Measurements from ENCODE around the gene RELN. TPM values are rescaled to one million over a fixed set of nuclear protein-coding genes. Genes with fewer than 3 reads are reported as not detected.

RELN gene
- total and polyA plus RNA-seq, 2 experiments from 2014 or later, result 3.9 to 22.0 TPM

GRCh38 chr7:103937680-103938079, 51.8 kb downstream of the RELN start:
- Histone ChIP-seq H3K4me3 (no peak overlapping the region), H4K20me1 (ENCODE audit: insufficient read depth, poor library complexity, severe bottlenecking) (no peaks in the 10 kb centered on the region), H2AFZ (no peak overlapping the region), H3K79me2 (no peaks in the 10 kb centered on the region), H3K9me2 (replicated peaks; ENCODE audit: insufficient read depth) (no peaks in the 10 kb centered on the region), H3K4me2 (no peak overlapping the region), H3K4me1 (ENCODE audit: insufficient read depth) (no peaks in the 10 kb centered on the region), H3K27me3 (no peaks in the 10 kb centered on the region), H3K36me3 (replicated peaks; ENCODE audit: insufficient read depth, low read depth) (no peaks in the 10 kb centered on the region), H3K27ac (no peak overlapping the region), H3K9me3 (ENCODE audit: low read depth) (no peaks in the 10 kb centered on the region)
- TF ChIP-seq EZH2 (IDR thresholded peaks at IDR 0.05; ENCODE audit: borderline replicate concordance) (no peak), EZH2phosphoT487 (IDR thresholded peaks at IDR 0.05; ENCODE audit: low read depth, severe bottlenecking, unreplicated experiment) (no peak)
- TF ChIP-seq, protein P1, sequence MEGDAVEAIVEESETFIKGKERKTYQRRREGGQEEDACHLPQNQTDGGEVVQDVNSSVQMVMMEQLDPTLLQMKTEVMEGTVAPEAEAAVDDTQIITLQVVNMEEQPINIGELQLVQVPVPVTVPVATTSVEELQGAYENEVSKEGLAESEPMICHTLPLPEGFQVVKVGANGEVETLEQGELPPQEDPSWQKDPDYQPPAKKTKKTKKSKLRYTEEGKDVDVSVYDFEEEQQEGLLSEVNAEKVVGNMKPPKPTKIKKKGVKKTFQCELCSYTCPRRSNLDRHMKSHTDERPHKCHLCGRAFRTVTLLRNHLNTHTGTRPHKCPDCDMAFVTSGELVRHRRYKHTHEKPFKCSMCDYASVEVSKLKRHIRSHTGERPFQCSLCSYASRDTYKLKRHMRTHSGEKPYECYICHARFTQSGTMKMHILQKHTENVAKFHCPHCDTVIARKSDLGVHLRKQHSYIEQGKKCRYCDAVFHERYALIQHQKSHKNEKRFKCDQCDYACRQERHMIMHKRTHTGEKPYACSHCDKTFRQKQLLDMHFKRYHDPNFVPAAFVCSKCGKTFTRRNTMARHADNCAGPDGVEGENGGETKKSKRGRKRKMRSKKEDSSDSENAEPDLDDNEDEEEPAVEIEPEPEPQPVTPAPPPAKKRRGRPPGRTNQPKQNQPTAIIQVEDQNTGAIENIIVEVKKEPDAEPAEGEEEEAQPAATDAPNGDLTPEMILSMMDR (IDR thresholded peaks at IDR 0.05; ENCODE audit: poor library complexity), result no peak
- WGBS (ENCODE audit: low lambda C conversion rate, missing lambda C conversion rate), result 93% methylated on average over 3 of the region's 3 CpGs
- DNase-seq (ENCODE audit: low spot score), result no peak

GRCh38 chr7:103936558-103936957, 52.9 kb downstream of the RELN start:
- DNase-seq (ENCODE audit: low spot score), result no peak
- Histone ChIP-seq H3K4me2 (no peak overlapping the region), H3K27ac (no peak overlapping the region), H3K79me2 (no peaks in the 10 kb centered on the region), H2AFZ (no peak overlapping the region), H3K9me3 (ENCODE audit: low read depth) (no peaks in the 10 kb centered on the region), H3K27me3 (no peaks in the 10 kb centered on the region), H3K4me3 (no peak overlapping the region), H3K4me1 (ENCODE audit: insufficient read depth) (no peaks in the 10 kb centered on the region), H3K9me2 (replicated peaks; ENCODE audit: insufficient read depth) (no peaks in the 10 kb centered on the region), H3K36me3 (replicated peaks; ENCODE audit: insufficient read depth, low read depth) (no peaks in the 10 kb centered on the region), H4K20me1 (ENCODE audit: insufficient read depth, poor library complexity, severe bottlenecking) (no peaks in the 10 kb centered on the region)
- TF ChIP-seq EZH2phosphoT487 (IDR thresholded peaks at IDR 0.05; ENCODE audit: low read depth, severe bottlenecking, unreplicated experiment), result no peak
- no peak for TF ChIP-seq EZH2 (IDR thresholded peaks at IDR 0.05; ENCODE audit: borderline replicate concordance)
- TF ChIP-seq, protein P1 (IDR thresholded peaks at IDR 0.05; ENCODE audit: poor library complexity), result no peak
- 69% methylated on average over 2 of the region's 2 CpGs for WGBS (ENCODE audit: low lambda C conversion rate, missing lambda C conversion rate)

DNA sequence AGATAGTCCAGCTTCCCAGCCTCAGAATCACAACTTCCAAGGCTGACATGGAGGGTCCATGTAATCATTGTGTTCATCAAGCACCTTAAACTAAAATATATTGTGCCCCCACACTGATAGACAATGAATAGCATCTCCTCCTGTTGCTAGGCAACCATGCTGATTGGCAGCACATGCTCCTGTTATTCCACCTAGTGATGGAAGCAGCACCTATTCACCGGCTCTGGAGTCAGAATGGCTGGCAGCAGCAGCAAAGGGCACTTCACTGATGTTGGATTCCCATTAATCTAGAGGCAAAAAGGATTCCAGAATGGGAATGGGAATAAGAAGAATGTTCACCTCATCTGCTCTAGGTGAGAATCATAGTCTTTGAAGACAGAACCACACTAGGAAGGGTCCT, 55.0 kb downstream of the RELN start:
- no peaks in the 10 kb centered on the region for H3K9me3 ChIP-seq (ENCODE audit: low read depth)
- no peaks in the 10 kb centered on the region for H3K36me3 ChIP-seq (replicated peaks; ENCODE audit: insufficient read depth, low read depth)
- no peaks in the 10 kb centered on the region for H3K4me1 ChIP-seq (ENCODE audit: insufficient read depth)
- no peak for TF ChIP-seq EZH2phosphoT487 (IDR thresholded peaks at IDR 0.05; ENCODE audit: low read depth, severe bottlenecking, unreplicated experiment)
- no peak for TF ChIP-seq EZH2 (IDR thresholded peaks at IDR 0.05; ENCODE audit: borderline replicate concordance)
- TF ChIP-seq, protein P1 (IDR thresholded peaks at IDR 0.05; ENCODE audit: poor library complexity), result no peak
- no peaks in the 10 kb centered on the region for H3K9me2 ChIP-seq (replicated peaks; ENCODE audit: insufficient read depth)
- H3K27ac ChIP-seq, result no peak overlapping the region
- no peak overlapping the region for H3K4me2 ChIP-seq
- H3K27me3 ChIP-seq, result no peaks in the 10 kb centered on the region
- no peak overlapping the region for H3K4me3 ChIP-seq
- H4K20me1 ChIP-seq (ENCODE audit: insufficient read depth, poor library complexity, severe bottlenecking), result no peaks in the 10 kb centered on the region
- no peak overlapping the region for H2AFZ ChIP-seq
- WGBS (ENCODE audit: low lambda C conversion rate, missing lambda C conversion rate), result 0% methylated on average over 1 of the region's 1 CpG
- H3K79me2 ChIP-seq, result no peaks in the 10 kb centered on the region
- DNase-seq (ENCODE audit: low spot score), result no peak

DNA sequence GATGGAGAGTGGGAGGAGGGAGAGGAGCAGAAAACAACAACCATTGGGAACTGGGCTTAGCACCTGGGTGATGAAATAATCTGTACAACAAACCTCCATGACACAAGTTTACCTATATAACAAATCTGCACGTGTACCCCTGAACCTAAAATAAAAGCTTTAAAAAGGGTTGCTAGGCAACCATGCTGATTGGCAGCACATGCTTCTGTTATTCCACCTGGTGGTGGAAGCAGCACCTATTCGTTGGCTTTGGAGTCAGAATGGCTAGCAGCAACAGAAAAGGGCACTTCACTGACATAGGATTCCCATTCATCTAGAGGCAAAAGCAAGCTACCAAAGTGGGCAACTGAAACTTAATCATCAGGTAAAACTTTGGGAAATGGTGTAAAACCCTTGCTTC, 57.1 kb downstream of the RELN start:
- Histone ChIP-seq H2AFZ (no peak overlapping the region), H3K27me3 (no peaks in the 10 kb centered on the region), H3K4me3 (no peak overlapping the region), H3K79me2 (no peaks in the 10 kb centered on the region), H3K4me1 (ENCODE audit: insufficient read depth) (no peaks in the 10 kb centered on the region), H3K36me3 (replicated peaks; ENCODE audit: insufficient read depth, low read depth) (no peaks in the 10 kb centered on the region), H3K9me2 (replicated peaks; ENCODE audit: insufficient read depth) (no peaks in the 10 kb centered on the region), H4K20me1 (ENCODE audit: insufficient read depth, poor library complexity, severe bottlenecking) (no peaks in the 10 kb centered on the region), H3K4me2 (no peak overlapping the region), H3K27ac (no peak overlapping the region), H3K9me3 (ENCODE audit: low read depth) (no peaks in the 10 kb centered on the region)
- DNase-seq (ENCODE audit: low spot score), result no peak
- 35% methylated on average over 2 of the region's 2 CpGs for WGBS (ENCODE audit: low lambda C conversion rate, missing lambda C conversion rate)
- no peak for TF ChIP-seq EZH2 (IDR thresholded peaks at IDR 0.05; ENCODE audit: borderline replicate concordance)
- no peak for TF ChIP-seq EZH2phosphoT487 (IDR thresholded peaks at IDR 0.05; ENCODE audit: low read depth, severe bottlenecking, unreplicated experiment)
- TF ChIP-seq, protein P1 (IDR thresholded peaks at IDR 0.05; ENCODE audit: poor library complexity), result no peak

Data from hepatocyte (in vitro differentiated cells).